Esophagus muscularis mucosa (tissue), 4 donors: ENCODE data around the gene YES1. TPM values are rescaled to one million over a fixed set of nuclear protein-coding genes. Genes with fewer than 3 reads are reported as not detected.

Experiments
- DNase-seq: peaks from one replicate; pipeline ENCODE4 v3.0.0-alpha.2; 2017; ENCODE audit errors: extremely low spot score
- H3K27ac ChIP-seq, 4 donors: fragments of 200-600 bp; sonication (generic); replicated peaks in 1 of 4; 1 replicate in 3 of 4; 2 replicates in 1 of 4; pipeline ENCODE4 v1.5.1; 2016 to 2019; ENCODE audit warnings: mild to moderate bottlenecking in 1 of 4
- H3K27me3 ChIP-seq, 4 donors: fragments of 200-600 bp; sonication (generic); one replicate each; pipeline versions ENCODE4 v1.5.1 to v1.6.0; 2016 to 2019
- H3K36me3 ChIP-seq, 4 donors: fragments of 200-600 bp; sonication (generic); one replicate each; pipeline ENCODE4 v1.5.1; 2016 to 2019
- H3K4me1 ChIP-seq, 4 donors: fragments of 200-600 bp; sonication (generic); one replicate each; pipeline ENCODE4 v1.5.1; 2016 to 2019
- H3K4me3 ChIP-seq, 4 donors: fragments of 200-600 bp; sonication (generic); 1 replicate in 2 of 4; 2 replicates in 2 of 4; pipeline ENCODE4 v1.5.1; 2016 to 2019; ENCODE audit warnings: mild to moderate bottlenecking in 4 of 4, moderate library complexity in 1 of 4
- H3K9me3 ChIP-seq, 4 donors: fragments of 200-600 bp; sonication (generic); 1 replicate in 3 of 4; 2 replicates in 1 of 4; pipeline ENCODE4 v1.5.1; 2016 to 2019
- EP300 ChIP-seq: sonication (generic); formaldehyde crosslinking; IDR thresholded peaks from one replicate; pipeline ENCODE4 v1.6.1; 2017; ENCODE audit warnings: antibody characterized with exemption
- POLR2A ChIP-seq: fragments of 450-650 bp; IDR thresholded peaks from one replicate; pipeline ENCODE4 v1.6.1; 2017; ENCODE audit warnings: antibody characterized with exemption, moderate library complexity, mild to moderate bottlenecking, low read depth
- POLR2AphosphoS5 ChIP-seq, 2 donors: sonication (generic); formaldehyde crosslinking; IDR thresholded peaks; one replicate each; pipeline ENCODE4 v1.6.1; 2017; ENCODE audit warnings: antibody characterized with exemption in 2 of 2
- WGBS: methylation state at CpG from one replicate; pipeline ENCODE4 v1.1.5; 2018; 5-methylcytosine and 5-hydroxymethylcytosine counted together
- intact Hi-C: fragments of 100-400 bp; cut with DNase I; formaldehyde crosslinking; loops from one replicate; pipeline ENCODE4 v1.15.1; 2023
- total RNA-seq, 4 donors: library from RNA; depleted of rRNA; stranded (reverse); fragments of >200 nt; gene quantifications; one replicate each; pipeline versions ENCODE4 v1.1.0 to v1.2.1, GENCODE V29; 2016
- TF ChIP-seq, protein P1 (sequence below), 3 experiments: fragments of 200-600 bp in 2 of 3; fragments of 450-650 bp in 1 of 3; sonication (generic) in 2 of 3; IDR thresholded peaks; one replicate each; pipeline ENCODE4 v1.5.1; 2017 to 2019; ENCODE audit warnings: antibody characterized with exemption in 3 of 3, mild to moderate bottlenecking in 2 of 3, moderate library complexity in 1 of 3

Gene YES1
- total RNA-seq, 4 donors from 2014 or later, result 94.6 to 143 (median 116) TPM

DNA sequence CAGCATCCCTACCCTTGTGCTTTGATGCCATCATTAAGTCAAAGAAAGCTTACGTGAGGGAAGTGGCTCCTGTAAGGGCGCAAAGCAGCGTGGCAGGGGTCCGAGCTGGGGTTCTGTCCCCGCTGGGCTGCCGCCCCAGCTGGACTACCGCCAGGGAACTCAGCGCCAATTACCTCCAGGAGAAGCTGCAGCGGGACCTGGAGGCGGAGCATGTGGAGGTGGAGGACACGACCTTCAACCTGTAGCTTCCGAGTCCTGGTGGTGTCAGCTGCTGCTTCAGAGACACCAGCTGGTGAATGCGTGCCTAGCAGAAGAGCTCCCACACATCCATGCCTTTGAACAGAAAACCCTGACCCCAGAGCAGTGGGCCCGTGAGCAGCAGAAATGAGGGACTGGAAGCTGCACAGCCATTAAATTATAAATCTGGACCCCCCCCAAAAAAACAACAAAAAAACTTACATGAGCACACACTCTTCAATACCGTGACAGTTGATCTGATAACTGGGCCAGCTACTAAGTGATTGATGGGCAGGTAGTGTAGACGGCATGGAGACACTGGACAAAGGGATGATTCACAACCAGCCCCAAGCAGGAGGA lies 20.1 kb upstream of the YES1 start:
- 54% methylated on average over 4 of the region's 16 CpGs for WGBS
- no peak for DNase-seq
- TF ChIP-seq POLR2A (no peak), EP300 (no peak), POLR2AphosphoS5 (IDR thresholded peaks at IDR 0.05) (no peak)
- TF ChIP-seq, protein P1, sequence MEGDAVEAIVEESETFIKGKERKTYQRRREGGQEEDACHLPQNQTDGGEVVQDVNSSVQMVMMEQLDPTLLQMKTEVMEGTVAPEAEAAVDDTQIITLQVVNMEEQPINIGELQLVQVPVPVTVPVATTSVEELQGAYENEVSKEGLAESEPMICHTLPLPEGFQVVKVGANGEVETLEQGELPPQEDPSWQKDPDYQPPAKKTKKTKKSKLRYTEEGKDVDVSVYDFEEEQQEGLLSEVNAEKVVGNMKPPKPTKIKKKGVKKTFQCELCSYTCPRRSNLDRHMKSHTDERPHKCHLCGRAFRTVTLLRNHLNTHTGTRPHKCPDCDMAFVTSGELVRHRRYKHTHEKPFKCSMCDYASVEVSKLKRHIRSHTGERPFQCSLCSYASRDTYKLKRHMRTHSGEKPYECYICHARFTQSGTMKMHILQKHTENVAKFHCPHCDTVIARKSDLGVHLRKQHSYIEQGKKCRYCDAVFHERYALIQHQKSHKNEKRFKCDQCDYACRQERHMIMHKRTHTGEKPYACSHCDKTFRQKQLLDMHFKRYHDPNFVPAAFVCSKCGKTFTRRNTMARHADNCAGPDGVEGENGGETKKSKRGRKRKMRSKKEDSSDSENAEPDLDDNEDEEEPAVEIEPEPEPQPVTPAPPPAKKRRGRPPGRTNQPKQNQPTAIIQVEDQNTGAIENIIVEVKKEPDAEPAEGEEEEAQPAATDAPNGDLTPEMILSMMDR (IDR thresholded peaks at IDR 0.05), result no peak
- Histone ChIP-seq H3K27ac (no peak overlapping the region), H3K4me1 (peaks cover 4 to 14% (median 4%) of the 10 kb centered on the region in 4 donors), H3K27me3 (peaks cover 0 to 13% (median 0%) of the 10 kb centered on the region in 4 donors), H3K36me3 (no peaks in the 10 kb centered on the region), H3K9me3 (no peaks in the 10 kb centered on the region), H3K4me3 (no peak overlapping the region)
- intact Hi-C loops, result loop anchor here (5.0 to 10.0 kb wide), 2 partner anchors 90 to 547 kb away; no protein-coding TSS in a partner anchor

- WGBS, result 30% methylated on average over 5 of the region's 5 CpGs
- peaks cover 0 to 13% (median 0%) of the 10 kb centered on the region in 4 donors for H3K27me3 ChIP-seq
- TF ChIP-seq POLR2AphosphoS5 (IDR thresholded peaks at IDR 0.05) (peak; percentile 29 to 30), EP300 (no peak)
- DNase-seq, result no peak
- no peak overlapping the region for H3K4me3 ChIP-seq
- peak overlapping the region in 2 of 4 donors; percentile 7 to 14 for H3K27ac ChIP-seq
- no peaks in the 10 kb centered on the region for H3K36me3 ChIP-seq
- no peaks in the 10 kb centered on the region for H3K9me3 ChIP-seq
- peaks cover 4 to 14% (median 4%) of the 10 kb centered on the region in 4 donors for H3K4me1 ChIP-seq
- intact Hi-C loops, result loop anchor here (2.0 to 10.0 kb wide), 3 partner anchors 88 to 546 kb away; no protein-coding TSS in a partner anchor
Measured at GRCh38 chr18:830315-830901, 18.4 kb upstream of the YES1 start.

GRCh38 chr18:829432-829831 lies 17.4 kb upstream of the YES1 start:
- H3K9me3 ChIP-seq, result no peaks in the 10 kb centered on the region
- H3K27me3 ChIP-seq, result peaks cover 0 to 15% (median 0%) of the 10 kb centered on the region in 4 donors
- no peaks in the 10 kb centered on the region for H3K36me3 ChIP-seq
- H3K27ac ChIP-seq, result no peak overlapping the region
- H3K4me3 ChIP-seq, result no peak overlapping the region
- intact Hi-C loops, result no loop called here
- peaks cover 4 to 14% (median 4%) of the 10 kb centered on the region in 4 donors for H3K4me1 ChIP-seq
- 90% methylated on average over 6 of the region's 6 CpGs for WGBS
- DNase-seq, result no peak
- no peak for TF ChIP-seq EP300
- TF ChIP-seq POLR2A, result no peak
- TF ChIP-seq, protein P1 (IDR thresholded peaks at IDR 0.05), result no peak
- no peak for TF ChIP-seq POLR2AphosphoS5 (IDR thresholded peaks at IDR 0.05)

DNA sequence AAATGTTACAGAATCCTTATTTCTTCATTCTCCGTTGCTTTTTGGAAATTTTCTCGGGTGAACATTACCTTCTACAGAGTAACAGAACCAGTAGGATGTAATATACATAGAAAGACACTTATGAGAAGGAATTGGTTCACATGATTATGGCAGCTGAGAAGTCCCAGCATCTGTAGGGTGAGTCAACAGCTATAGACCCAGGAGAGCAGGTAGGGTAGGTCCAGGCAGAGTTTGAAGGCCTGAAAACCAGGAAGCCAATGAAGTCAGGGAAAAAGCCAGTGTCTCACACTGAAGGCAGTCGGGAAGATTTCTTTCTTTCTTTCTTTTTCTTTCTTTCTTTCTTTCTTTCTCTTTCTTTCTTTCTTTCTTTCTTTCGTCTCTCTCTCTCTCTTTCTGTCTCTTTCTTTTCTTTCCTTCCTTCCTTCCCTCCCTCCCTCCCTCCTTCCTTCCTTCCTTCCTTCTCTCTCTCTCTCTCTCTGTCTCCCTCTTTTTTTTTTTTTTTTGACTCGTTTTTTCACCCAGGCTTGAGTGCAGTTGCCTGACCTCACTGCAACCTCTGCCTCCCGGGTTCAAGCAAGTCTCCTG lies 15.1 kb upstream of the YES1 start:
- intact Hi-C loops, result no loop called here
- DNase-seq, result no peak
- Histone ChIP-seq H3K4me1 (peaks cover 2 to 12% (median 4%) of the 10 kb centered on the region in 4 donors), H3K36me3 (no peaks in the 10 kb centered on the region), H3K27me3 (peaks cover 0 to 7% (median 0%) of the 10 kb centered on the region in 4 donors), H3K27ac (no peak overlapping the region), H3K4me3 (no peak overlapping the region), H3K9me3 (no peaks in the 10 kb centered on the region)
- 80% methylated on average over 6 of the region's 6 CpGs for WGBS
- TF ChIP-seq POLR2AphosphoS5 (IDR thresholded peaks at IDR 0.05), result no peak
- TF ChIP-seq, protein P1 (IDR thresholded peaks at IDR 0.05), result no peak
- TF ChIP-seq EP300, result no peak
- TF ChIP-seq POLR2A, result no peak

- TF ChIP-seq POLR2AphosphoS5 (IDR thresholded peaks at IDR 0.05) (no peak), POLR2A (no peak), EP300 (no peak)
- TF ChIP-seq, protein P1 (IDR thresholded peaks at IDR 0.05), result no peak
- DNase-seq, result no peak
- H3K27ac ChIP-seq, result no peak overlapping the region
- H3K27me3 ChIP-seq, result peaks cover 0 to 3% (median 0%) of the 10 kb centered on the region in 4 donors
- H3K9me3 ChIP-seq, result no peaks in the 10 kb centered on the region
- WGBS, result 90% methylated on average over 6 of the region's 6 CpGs
- no peak overlapping the region for H3K4me3 ChIP-seq
- intact Hi-C loops, result no loop called here
- H3K4me1 ChIP-seq, result peaks cover 0 to 10% (median 2%) of the 10 kb centered on the region in 4 donors
- H3K36me3 ChIP-seq, result no peaks in the 10 kb centered on the region
Measured at GRCh38 chr18:825891-826585, 14.0 kb upstream of the YES1 start.
